WTC11 (cell line): Measurements from ENCODE around the gene ZNF488. TPM values are rescaled to one million over a fixed set of nuclear protein-coding genes. Genes with fewer than 3 reads are reported as not detected.

Experiments
- ATAC-seq: fragments of 200-7000 bp; cut with Tn5 transposase; 2 replicates; pipeline ENCODE4 v1.10.0; 2021; ENCODE audit warnings: mild to moderate bottlenecking, moderate library complexity
- CTCF ChIA-PET: fragments of 300-600 bp; sonication (Branson Sonifier 250); formaldehyde crosslinking; loops from one replicate; lab custom pipeline; 2021; ENCODE audit warnings: antibody characterized with exemption; lab: Charles Lee
- POLR2A ChIA-PET: fragments of 350-600 bp; sonication (Branson Sonifier 250); formaldehyde crosslinking; loops from one replicate; lab custom pipeline; 2021; ENCODE audit warnings: antibody characterized with exemption; lab: Charles Lee
- DNase-seq: peaks from one replicate; pipeline ENCODE4 v3.0.0; 2021; ENCODE audit warnings: low spot score
- H3K27ac Mint-ChIP-seq: 2 replicates; pipeline ENCODE4 v1.8.0; 2021; ENCODE audit warnings: mixed read lengths
- H3K27me3 Mint-ChIP-seq: 2 replicates; pipeline ENCODE4 v1.8.0; 2021; ENCODE audit warnings: low read depth, mild to moderate bottlenecking, moderate library complexity, mixed read lengths
- H3K36me3 Mint-ChIP-seq: 2 replicates; pipeline ENCODE4 v1.8.0; 2021; ENCODE audit warnings: mixed read lengths
- H3K4me1 Mint-ChIP-seq: 2 replicates; pipeline ENCODE4 v1.8.0; 2022; ENCODE audit warnings: mixed read lengths
- H3K4me3 Mint-ChIP-seq: 2 replicates; pipeline ENCODE4 v1.8.0; 2021; ENCODE audit warnings: mild to moderate bottlenecking, moderate library complexity, mixed read lengths
- H3K9me3 Mint-ChIP-seq: 2 replicates; pipeline ENCODE4 v1.8.0; 2021; ENCODE audit warnings: mixed read lengths
- AR ChIP-seq: fragments of 250-450 bp; sonication (Bioruptor Pico); IDR thresholded peaks from 2 replicates; pipeline ENCODE4 v1.9.0; 2021; ENCODE audit warnings: mild to moderate bottlenecking
- ATF6 ChIP-seq: sonication (generic); formaldehyde crosslinking; IDR thresholded peaks from 2 replicates; pipeline ENCODE4 v1.8.1; 2023; ENCODE audit warnings: mild to moderate bottlenecking, missing genetic modification reagents
- FOXP1 ChIP-seq: sonication (generic); formaldehyde crosslinking; IDR thresholded peaks from 2 replicates; pipeline ENCODE4 v1.8.0; 2022; ENCODE audit warnings: missing genetic modification reagents, mild to moderate bottlenecking, moderate library complexity, borderline replicate concordance
- JAZF1 ChIP-seq: fragments of 250-450 bp; sonication (Bioruptor Pico); IDR thresholded peaks from 2 replicates; pipeline ENCODE4 v1.9.0; 2021; ENCODE audit warnings: moderate library complexity, mild to moderate bottlenecking, inconsistent platforms
- MLX ChIP-seq: sonication (generic); formaldehyde crosslinking; IDR thresholded peaks from 2 replicates; pipeline ENCODE4 v1.8.1; 2023; ENCODE audit warnings: mild to moderate bottlenecking, missing genetic modification reagents, moderate library complexity
- NFATC4 ChIP-seq: fragments of 250-450 bp; sonication (Bioruptor Pico); IDR thresholded peaks from 2 replicates; pipeline ENCODE4 v1.9.0; 2021; ENCODE audit warnings: mild to moderate bottlenecking
- NR2C2 ChIP-seq: sonication (generic); formaldehyde crosslinking; IDR thresholded peaks from 2 replicates; pipeline ENCODE4 v1.8.0; 2022; ENCODE audit warnings: mild to moderate bottlenecking, missing genetic modification reagents
- PRDM15 ChIP-seq: sonication (generic); formaldehyde crosslinking; IDR thresholded peaks from 2 replicates; pipeline ENCODE4 v1.8.0; 2022; ENCODE audit warnings: missing genetic modification reagents
- TEAD1 ChIP-seq: sonication (generic); formaldehyde crosslinking; IDR thresholded peaks from 2 replicates; pipeline ENCODE4 v1.8.0; 2022; ENCODE audit warnings: mild to moderate bottlenecking, missing genetic modification reagents
- TEAD4 ChIP-seq: sonication (generic); formaldehyde crosslinking; IDR thresholded peaks from 2 replicates; pipeline ENCODE4 v1.8.0; 2022; ENCODE audit warnings: mild to moderate bottlenecking, missing genetic modification reagents
- USF1 ChIP-seq: sonication (generic); formaldehyde crosslinking; IDR thresholded peaks from 2 replicates; pipeline ENCODE4 v1.8.0; 2022; ENCODE audit warnings: mild to moderate bottlenecking, missing genetic modification reagents
- ZNF425 ChIP-seq: fragments of 250-450 bp; sonication (Bioruptor Pico); conservative IDR thresholded peaks from 2 replicates; pipeline ENCODE4 v1.9.0; 2021; ENCODE audit warnings: mild to moderate bottlenecking
- total RNA-seq: library from RNA; stranded (reverse); gene quantifications from 3 replicates; pipeline ENCODE4 v1.2.3, GENCODE V29; 2021

Gene ZNF488
- total RNA-seq, 1 experiment from 2014 or later = 8.7 TPM

- no peak overlapping the region for H3K27ac Mint-ChIP-seq
- H3K4me3 Mint-ChIP-seq = no peak overlapping the region
- TF ChIP-seq TEAD1 (CRISPR knock-in tag) (no peak), PRDM15 (no peak), ZNF425 (CRISPR knock-in tag) (no peak), FOXP1 (CRISPR knock-in tag) (no peak), TEAD4 (CRISPR knock-in tag) (no peak), ATF6 (CRISPR knock-in tag) (no peak), JAZF1 (no peak), USF1 (CRISPR knock-in tag) (no peak), NR2C2 (no peak), MLX (CRISPR knock-in tag) (no peak), AR (no peak), NFATC4 (CRISPR knock-in tag) (no peak)
- CTCF ChIA-PET = interaction anchor here (2.7 kb wide), 1 partner anchor 18 kb away, joined by 17 read pairs; no protein-coding TSS in a partner anchor
- peaks cover 20% of the 10 kb centered on the region for H3K4me1 Mint-ChIP-seq
- no peaks in the 10 kb centered on the region for H3K27me3 Mint-ChIP-seq
- no peaks in the 10 kb centered on the region for H3K36me3 Mint-ChIP-seq
- DNase-seq (no peak), ATAC-seq (no peak)
- H3K9me3 Mint-ChIP-seq = no peaks in the 10 kb centered on the region
- POLR2A ChIA-PET = no interaction called here
Measured at GRCh38 chr10:47359626-47360418, 24.3 kb downstream of the ZNF488 start.
